Cardiac muscle cell (in vitro differentiated cells and primary cell): Measurements from ENCODE around the gene ICE2. TPM values are rescaled to one million over a fixed set of nuclear protein-coding genes. Genes with fewer than 3 reads are reported as not detected.
A peak's percentile ranks its signal among the peaks of the same experiment; 100 is the strongest.

ENCODE experiments used
- DNase-seq, 2 donors: peaks; one replicate each; pipeline versions ENCODE4 v3.0.0 to v3.0.0-alpha.2; 2010 to 2017; ENCODE audit warnings: low read depth in 1 of 2, low spot score in 1 of 2
- H3K27ac ChIP-seq: fragments of 200-600 bp; sonication (generic); 2 replicates; pipeline ENCODE4 v1.5.1; 2016
- H3K27me3 ChIP-seq: fragments of 200-600 bp; sonication (generic); 2 replicates; pipeline ENCODE4 v1.6.0; 2016; ENCODE audit warnings: control low read depth
- H3K36me3 ChIP-seq: fragments of 200-600 bp; sonication (generic); 2 replicates; pipeline ENCODE4 v1.5.1; 2016; ENCODE audit warnings: control low read depth
- H3K4me1 ChIP-seq: fragments of 200-600 bp; sonication (generic); 2 replicates; pipeline ENCODE4 v1.8.1; 2017; ENCODE audit warnings: low read depth, mild to moderate bottlenecking, mixed run types
- H3K4me3 ChIP-seq: fragments of 200-600 bp; sonication (generic); 2 replicates; pipeline ENCODE4 v1.5.1; 2016; ENCODE audit warnings: mild to moderate bottlenecking
- H3K9me3 ChIP-seq: fragments of 200-600 bp; sonication (generic); 2 replicates; pipeline ENCODE4 v1.5.1; 2017; ENCODE audit warnings: low read depth, mild to moderate bottlenecking, control low read depth
- polyA plus RNA-seq: library from polyadenylated mRNA; unstranded; fragments of >200 nt; fragmentation: Nextera tagmentation; extraction: Ambion mirVana; gene quantifications from 2 replicates; pipeline ENCODE4 v1.2.1, GENCODE V29; 2016
- total RNA-seq: library from RNA; depleted of rRNA; stranded (reverse); fragments of >200 nt; gene quantifications from 2 replicates; pipeline ENCODE4 v1.2.3, GENCODE V29; 2016
- TF ChIP-seq, protein P1 (sequence below): IDR thresholded peaks from 2 replicates; pipeline ENCODE4 v1.5.1; 2012; ENCODE audit warnings: low read depth, mild to moderate bottlenecking, low read length

The ICE2 gene
- total and polyA plus RNA-seq, 2 experiments from 2014 or later, result 26.4 to 41.5 TPM

DNA sequence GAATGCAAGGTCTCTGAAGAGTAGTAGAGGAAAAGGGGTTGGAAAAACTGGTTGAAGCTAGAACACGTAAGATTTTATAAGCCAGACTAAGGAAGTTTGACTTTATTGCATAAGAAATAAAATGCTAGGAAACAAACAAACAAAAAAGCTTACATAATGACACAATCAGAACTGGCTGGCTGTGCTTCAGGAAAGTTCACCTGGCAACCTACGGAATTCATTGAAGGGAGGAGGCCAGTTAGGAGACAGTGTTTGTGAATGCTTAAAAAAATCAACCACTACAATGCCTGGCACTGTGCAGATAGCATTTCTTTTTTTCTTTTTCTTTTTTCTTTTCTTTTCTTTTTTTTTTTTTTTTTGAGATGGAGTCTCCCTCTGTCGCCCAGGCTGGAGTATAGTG, 1.9 kb upstream of the ICE2 start:
- Histone ChIP-seq H3K9me3 (no peaks in the 10 kb centered on the region), H3K27me3 (no peaks in the 10 kb centered on the region), H3K36me3 (no peaks in the 10 kb centered on the region), H3K4me3 (no peak overlapping the region), H3K27ac (no peak overlapping the region), H3K4me1 (peaks cover 34% of the 10 kb centered on the region)
- TF ChIP-seq, protein P1, sequence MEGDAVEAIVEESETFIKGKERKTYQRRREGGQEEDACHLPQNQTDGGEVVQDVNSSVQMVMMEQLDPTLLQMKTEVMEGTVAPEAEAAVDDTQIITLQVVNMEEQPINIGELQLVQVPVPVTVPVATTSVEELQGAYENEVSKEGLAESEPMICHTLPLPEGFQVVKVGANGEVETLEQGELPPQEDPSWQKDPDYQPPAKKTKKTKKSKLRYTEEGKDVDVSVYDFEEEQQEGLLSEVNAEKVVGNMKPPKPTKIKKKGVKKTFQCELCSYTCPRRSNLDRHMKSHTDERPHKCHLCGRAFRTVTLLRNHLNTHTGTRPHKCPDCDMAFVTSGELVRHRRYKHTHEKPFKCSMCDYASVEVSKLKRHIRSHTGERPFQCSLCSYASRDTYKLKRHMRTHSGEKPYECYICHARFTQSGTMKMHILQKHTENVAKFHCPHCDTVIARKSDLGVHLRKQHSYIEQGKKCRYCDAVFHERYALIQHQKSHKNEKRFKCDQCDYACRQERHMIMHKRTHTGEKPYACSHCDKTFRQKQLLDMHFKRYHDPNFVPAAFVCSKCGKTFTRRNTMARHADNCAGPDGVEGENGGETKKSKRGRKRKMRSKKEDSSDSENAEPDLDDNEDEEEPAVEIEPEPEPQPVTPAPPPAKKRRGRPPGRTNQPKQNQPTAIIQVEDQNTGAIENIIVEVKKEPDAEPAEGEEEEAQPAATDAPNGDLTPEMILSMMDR, result no peak
- DNase-seq, result no peak

- H3K36me3 ChIP-seq, result no peaks in the 10 kb centered on the region
- TF ChIP-seq, protein P1, result no peak
- no peaks in the 10 kb centered on the region for H3K27me3 ChIP-seq
- H3K27ac ChIP-seq, result no peak overlapping the region
- DNase-seq, result no peak
- H3K4me3 ChIP-seq, result no peak overlapping the region
- H3K9me3 ChIP-seq, result no peaks in the 10 kb centered on the region
- peaks cover 33% of the 10 kb centered on the region for H3K4me1 ChIP-seq
Measured at GRCh38 chr15:60480149-60480548, 1.2 kb upstream of the ICE2 start.

- Histone ChIP-seq H3K36me3 (peaks cover under 1% of the 10 kb centered on the region), H3K4me1 (peaks cover 28% of the 10 kb centered on the region), H3K9me3 (no peaks in the 10 kb centered on the region), H3K27me3 (no peaks in the 10 kb centered on the region), H3K4me3 (peak overlapping the region; percentile 50), H3K27ac (peak overlapping the region; percentile 95)
- TF ChIP-seq, protein P1, result no peak
- DNase-seq, result no peak
Measured at GRCh38 chr15:60479361-60480110, 594 bp upstream of the ICE2 start.

GRCh38 chr15:60477916-60478565, 901 bp downstream of the ICE2 start:
- Histone ChIP-seq H3K4me3 (peak overlapping the region; percentile 50), H3K36me3 (peaks cover 13% of the 10 kb centered on the region), H3K9me3 (no peaks in the 10 kb centered on the region), H3K27me3 (no peaks in the 10 kb centered on the region), H3K4me1 (peaks cover 28% of the 10 kb centered on the region), H3K27ac (peak overlapping the region; percentile 95)
- TF ChIP-seq, protein P1, result no peak
- DNase-seq, result peak; percentile 42 to 47

DNA sequence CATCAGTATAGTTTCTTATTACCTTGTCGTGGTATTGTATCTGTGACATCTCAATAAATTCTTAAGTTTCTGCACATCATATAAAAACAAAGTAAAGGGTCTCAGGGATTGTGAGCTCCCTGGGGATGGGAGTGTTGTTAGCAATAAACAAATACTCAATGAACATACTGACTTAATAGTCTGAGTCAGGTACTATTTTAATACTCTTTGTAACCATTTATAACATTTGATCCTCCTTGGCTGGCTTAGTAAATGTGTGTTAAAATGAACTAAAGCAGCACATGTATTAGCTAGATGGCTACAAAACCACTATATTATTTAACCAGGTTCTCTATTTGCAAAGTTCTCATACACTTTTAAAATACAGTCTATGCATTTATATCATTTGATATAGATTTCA, 1.8 kb downstream of the ICE2 start:
- TF ChIP-seq, protein P1, result no peak
- Histone ChIP-seq H3K9me3 (no peaks in the 10 kb centered on the region), H3K4me3 (peak overlapping the region; percentile 50), H3K27me3 (no peaks in the 10 kb centered on the region), H3K4me1 (peaks cover 28% of the 10 kb centered on the region), H3K27ac (peak overlapping the region; percentile 95), H3K36me3 (peaks cover 18% of the 10 kb centered on the region)
- no peak for DNase-seq
